ENCODE results near the gene TCAIM. TPM values are rescaled to one million over a fixed set of nuclear protein-coding genes. Genes with fewer than 3 reads are reported as not detected.
"Not testable (repeated sequence)": the region's sequence is repeated elsewhere in the genome, so short reads cannot be mapped to it uniquely, and the experiment has no call there.

Gene TCAIM
- total RNA-seq, 1 donor from 2014 or later, result 17.0 TPM

DNA sequence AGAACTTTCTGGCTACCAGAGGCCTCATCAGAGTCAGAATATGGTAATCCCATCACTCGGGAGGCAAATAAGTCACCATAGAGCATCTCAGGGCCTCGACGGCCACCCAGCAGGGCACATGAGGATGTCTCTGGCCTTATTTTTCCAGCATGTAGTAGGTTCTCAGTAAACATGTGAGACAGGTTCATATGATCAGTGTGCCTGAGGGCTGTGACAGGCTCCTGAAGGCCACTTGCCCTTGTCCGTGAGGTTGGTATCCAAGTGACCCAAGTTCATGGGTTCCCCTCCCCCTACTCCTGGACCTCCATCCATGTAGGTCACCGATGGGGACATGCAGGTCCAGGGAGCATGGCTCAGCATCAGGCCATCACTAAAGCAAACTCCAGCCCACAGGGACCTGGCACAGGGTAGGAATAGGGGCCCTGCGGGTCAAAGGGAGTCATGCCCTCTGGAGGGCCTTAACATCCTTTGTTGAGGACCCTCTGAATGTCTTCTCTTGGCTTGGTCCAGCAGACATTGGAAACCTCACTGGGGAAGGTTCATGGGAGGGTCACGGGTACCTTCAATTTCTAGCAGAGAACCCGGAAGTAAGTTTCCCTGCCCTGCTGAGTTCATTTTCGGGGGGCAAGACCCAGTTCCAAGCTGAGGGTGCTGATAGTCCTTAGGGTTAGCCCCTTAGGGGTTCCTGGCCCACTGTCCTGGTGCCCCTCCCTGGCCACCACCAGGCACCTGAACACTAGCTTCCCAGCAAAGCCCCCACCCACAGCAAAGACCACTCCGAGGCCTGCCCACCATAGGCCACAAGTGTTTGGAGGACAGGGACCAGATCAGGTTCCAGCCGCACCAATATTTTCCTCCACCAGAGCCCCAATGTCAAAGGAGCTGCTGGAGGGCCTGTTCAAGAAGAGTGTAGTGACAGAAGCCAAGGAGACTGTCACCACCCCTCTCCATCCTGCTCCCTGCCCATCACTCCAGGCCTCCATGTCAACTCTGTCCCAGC lies 77.8 kb downstream of the TCAIM start:
- DNase-seq (ENCODE audit: low spot score in 2 of 2), result no peak
- no peak overlapping the region for H3K4me3 ChIP-seq
- H3K4me1 ChIP-seq, result no peaks in the 10 kb centered on the region
- H3K27ac ChIP-seq, result no peak overlapping the region
- no peaks in the 10 kb centered on the region for H3K27me3 ChIP-seq
- H3K36me3 ChIP-seq, result no peaks in the 10 kb centered on the region
- TF ChIP-seq, protein P1, sequence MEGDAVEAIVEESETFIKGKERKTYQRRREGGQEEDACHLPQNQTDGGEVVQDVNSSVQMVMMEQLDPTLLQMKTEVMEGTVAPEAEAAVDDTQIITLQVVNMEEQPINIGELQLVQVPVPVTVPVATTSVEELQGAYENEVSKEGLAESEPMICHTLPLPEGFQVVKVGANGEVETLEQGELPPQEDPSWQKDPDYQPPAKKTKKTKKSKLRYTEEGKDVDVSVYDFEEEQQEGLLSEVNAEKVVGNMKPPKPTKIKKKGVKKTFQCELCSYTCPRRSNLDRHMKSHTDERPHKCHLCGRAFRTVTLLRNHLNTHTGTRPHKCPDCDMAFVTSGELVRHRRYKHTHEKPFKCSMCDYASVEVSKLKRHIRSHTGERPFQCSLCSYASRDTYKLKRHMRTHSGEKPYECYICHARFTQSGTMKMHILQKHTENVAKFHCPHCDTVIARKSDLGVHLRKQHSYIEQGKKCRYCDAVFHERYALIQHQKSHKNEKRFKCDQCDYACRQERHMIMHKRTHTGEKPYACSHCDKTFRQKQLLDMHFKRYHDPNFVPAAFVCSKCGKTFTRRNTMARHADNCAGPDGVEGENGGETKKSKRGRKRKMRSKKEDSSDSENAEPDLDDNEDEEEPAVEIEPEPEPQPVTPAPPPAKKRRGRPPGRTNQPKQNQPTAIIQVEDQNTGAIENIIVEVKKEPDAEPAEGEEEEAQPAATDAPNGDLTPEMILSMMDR (IDR thresholded peaks at IDR 0.05), result no peak
- intact Hi-C loops (cut with DNase I), result no loop called here
- no peaks in the 10 kb centered on the region for H3K9me3 ChIP-seq

DNA sequence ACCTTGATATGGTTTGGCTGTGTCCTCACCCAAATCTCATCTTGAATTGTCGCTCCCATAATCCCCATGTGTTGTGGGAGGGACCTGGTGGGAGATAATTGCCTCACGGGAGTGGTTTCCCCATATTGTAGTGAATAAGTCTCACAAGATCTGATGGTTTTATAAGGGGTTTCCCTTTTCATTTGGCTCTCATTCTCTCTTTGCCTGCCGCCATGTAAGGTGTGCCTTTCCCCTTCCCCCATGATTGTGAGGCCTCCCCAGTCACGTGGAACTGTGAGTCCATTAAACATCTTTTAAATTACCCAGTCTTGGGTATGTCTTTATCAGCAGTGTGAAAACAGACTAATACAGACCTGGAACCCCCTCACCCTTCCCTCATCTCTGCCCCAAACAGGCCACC lies 79.6 kb downstream of the TCAIM start:
- intact Hi-C loops (cut with DNase I); H3K4me3 ChIP-seq; DNase-seq (ENCODE audit: low spot score in 2 of 2); H3K4me1 ChIP-seq; H3K36me3 ChIP-seq; H3K27me3 ChIP-seq; H3K9me3 ChIP-seq; H3K27ac ChIP-seq: not testable (repeated sequence)

DNA sequence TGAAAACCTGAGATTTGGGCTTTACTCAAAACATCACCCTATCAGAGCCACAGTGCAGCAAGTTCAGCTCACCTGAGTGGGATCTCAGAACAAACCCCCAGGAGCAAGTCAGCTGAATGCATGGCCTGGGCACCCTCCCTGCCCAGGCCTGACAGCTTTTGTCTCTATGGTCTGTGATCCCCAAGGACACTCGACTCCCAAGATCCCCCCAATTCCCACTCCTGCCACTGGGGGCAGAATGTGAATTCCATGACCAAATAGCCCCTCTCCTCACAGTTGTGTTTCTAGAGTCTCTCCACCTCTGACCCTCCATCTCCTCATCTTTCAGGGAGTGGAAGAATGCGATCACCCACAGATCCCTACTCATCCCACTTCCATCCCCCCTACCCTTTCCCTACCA lies 80.0 kb downstream of the TCAIM start:
- H3K36me3 ChIP-seq, result no peaks in the 10 kb centered on the region
- H3K9me3 ChIP-seq, result no peaks in the 10 kb centered on the region
- DNase-seq (ENCODE audit: low spot score in 2 of 2), result no peak
- H3K27ac ChIP-seq, result no peak overlapping the region
- TF ChIP-seq, protein P1 (IDR thresholded peaks at IDR 0.05), result no peak
- intact Hi-C loops (cut with DNase I), result no loop called here
- H3K4me1 ChIP-seq, result no peaks in the 10 kb centered on the region
- no peak overlapping the region for H3K4me3 ChIP-seq
- H3K27me3 ChIP-seq, result no peaks in the 10 kb centered on the region

DNA sequence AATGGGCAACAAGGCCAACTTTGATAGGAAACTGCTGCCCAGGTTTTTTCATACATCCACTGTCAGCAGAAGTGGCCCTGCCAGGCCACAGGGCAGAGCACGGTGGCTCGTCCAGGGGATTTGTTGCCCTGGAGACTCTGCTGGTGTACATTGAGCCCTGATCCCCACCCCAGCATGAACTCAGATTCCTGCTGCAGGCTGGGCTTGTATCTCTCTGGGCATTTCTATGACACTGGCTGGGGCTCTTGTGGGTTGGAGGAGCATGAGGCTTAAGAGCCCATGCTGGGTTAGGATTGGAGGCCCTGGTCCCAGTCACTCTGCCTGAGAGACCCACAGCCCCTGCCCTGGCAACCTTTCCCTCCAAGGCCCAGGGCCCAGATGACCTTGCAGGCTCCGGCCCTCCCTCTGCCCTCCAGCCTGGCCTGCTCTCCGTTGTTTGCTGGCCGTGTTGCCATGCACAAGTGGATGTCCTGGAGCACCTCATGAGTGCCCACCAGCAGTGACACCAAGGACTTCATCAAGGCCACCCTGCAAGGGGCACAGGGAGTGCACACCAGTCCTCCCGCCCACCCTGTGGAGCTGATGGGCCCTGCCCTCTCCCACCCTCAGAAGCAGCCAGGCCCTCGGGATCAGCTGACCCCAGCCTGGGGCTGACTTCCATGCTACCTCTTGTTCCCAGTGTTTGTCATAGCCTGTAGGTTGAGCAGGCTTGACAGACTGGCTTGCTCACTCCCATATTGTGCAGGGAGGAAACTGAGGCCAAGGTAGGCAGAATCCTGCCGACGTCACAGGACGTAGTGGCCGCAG lies 80.8 kb downstream of the TCAIM start:
- intact Hi-C loops (cut with DNase I), result no loop called here
- Histone ChIP-seq H3K9me3 (no peaks in the 10 kb centered on the region), H3K4me1 (no peaks in the 10 kb centered on the region), H3K36me3 (no peaks in the 10 kb centered on the region), H3K27ac (no peak overlapping the region), H3K27me3 (no peaks in the 10 kb centered on the region), H3K4me3 (no peak overlapping the region)
- no peak for DNase-seq (ENCODE audit: low spot score in 2 of 2)
- TF ChIP-seq, protein P1 (IDR thresholded peaks at IDR 0.05), result no peak

DNA sequence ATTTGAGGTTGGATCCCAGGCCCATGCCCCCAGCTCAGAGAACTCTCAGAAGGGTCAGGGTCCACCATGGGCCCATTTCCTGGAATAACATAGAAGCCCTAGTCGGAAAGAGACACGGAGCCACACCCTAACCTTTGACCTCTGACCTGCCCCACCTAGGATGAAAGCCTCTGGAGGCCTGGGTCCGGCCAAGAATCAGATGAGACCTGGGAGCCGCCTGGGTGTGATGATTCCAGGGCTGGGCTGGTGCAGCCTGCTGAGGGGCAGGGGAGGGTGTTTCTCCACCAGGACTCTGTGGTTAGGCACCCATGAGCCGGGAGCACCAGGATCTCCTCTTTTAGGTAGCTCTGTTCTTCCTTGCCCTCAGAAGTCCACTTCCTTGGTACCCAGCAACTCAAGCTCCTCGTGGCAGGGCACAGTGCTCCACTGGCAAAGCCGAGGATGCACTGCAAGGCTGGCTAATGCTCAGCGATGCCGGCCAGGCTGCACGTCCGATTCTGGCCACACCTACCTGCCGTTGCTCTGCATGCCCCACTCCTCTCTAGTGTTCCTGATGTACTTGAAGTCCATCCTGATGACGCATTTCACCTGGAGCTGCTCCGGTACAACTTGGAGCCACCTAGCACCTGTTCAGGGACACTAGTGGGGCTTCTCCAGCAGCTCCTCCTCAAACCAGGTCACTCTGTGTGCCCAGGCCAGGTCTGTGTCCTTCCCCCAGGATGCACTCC lies 81.5 kb downstream of the TCAIM start:
- no peaks in the 10 kb centered on the region for H3K4me1 ChIP-seq
- H3K27ac ChIP-seq, result no peak overlapping the region
- H3K9me3 ChIP-seq, result no peaks in the 10 kb centered on the region
- peak in 1 of 2 donors; percentile 48 for DNase-seq (ENCODE audit: low spot score in 2 of 2)
- no peak overlapping the region for H3K4me3 ChIP-seq
- TF ChIP-seq, protein P1 (IDR thresholded peaks at IDR 0.05), result no peak
- H3K27me3 ChIP-seq, result no peaks in the 10 kb centered on the region
- H3K36me3 ChIP-seq, result no peaks in the 10 kb centered on the region
- intact Hi-C loops (cut with DNase I), result no loop called here

Data from ascending aorta (tissue), 2 donors.